ENCODE data around the gene EHD3.
"Not testable (repeated sequence)": the region's sequence is repeated elsewhere in the genome, so short reads cannot be mapped to it uniquely, and the experiment has no call there.

EHD3 gene

DNA sequence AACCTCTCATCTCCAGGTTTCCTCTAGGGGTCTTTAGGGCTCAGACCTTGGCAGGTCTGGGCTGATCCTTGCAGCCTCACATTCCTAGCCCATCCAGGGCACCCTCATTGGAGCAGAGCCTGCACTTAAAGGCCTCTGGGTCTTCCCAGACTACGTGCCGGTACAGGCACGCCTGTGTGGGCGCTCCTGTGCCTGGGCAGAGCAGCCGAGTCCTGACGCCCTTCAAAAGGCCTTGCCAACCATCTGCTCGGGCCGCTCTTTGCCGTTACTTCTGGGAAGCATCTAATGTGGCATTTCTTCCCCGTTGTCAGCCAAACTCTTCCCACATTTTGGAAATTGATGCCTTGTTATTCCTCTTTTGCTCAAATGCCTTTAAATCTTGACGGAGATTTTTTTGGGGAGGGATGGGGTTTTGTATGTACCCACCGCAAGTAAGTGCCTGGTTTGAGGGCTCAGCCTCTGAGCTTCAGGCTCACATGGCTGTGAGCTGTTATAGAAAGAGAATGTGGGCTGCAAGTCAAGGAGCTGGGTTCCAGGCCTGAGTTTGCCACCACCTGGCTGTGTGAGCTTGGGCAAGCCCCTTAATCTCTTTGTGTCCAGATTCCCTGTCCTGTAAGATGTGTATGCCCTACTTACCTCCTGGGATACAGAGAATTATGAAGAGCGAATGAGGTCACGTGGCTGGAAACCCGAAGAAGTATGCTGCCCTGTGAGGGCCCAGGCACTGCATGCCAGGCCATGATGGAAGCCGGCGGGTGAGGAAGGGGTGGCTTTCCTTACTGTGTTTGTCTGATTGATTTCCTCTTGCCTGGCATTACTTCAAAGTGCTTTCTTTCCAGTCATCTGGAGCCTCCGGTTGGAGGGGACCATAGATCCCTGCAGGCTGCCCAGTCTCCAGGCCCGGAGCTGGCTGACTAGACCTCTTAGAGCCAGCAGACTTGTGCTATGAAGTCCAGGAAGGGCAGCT lies 20.6 kb downstream of the EHD3 start:
- DNase-seq (ENCODE audit: low spot score): no peak
- FAIRE-seq: no peak

DNA sequence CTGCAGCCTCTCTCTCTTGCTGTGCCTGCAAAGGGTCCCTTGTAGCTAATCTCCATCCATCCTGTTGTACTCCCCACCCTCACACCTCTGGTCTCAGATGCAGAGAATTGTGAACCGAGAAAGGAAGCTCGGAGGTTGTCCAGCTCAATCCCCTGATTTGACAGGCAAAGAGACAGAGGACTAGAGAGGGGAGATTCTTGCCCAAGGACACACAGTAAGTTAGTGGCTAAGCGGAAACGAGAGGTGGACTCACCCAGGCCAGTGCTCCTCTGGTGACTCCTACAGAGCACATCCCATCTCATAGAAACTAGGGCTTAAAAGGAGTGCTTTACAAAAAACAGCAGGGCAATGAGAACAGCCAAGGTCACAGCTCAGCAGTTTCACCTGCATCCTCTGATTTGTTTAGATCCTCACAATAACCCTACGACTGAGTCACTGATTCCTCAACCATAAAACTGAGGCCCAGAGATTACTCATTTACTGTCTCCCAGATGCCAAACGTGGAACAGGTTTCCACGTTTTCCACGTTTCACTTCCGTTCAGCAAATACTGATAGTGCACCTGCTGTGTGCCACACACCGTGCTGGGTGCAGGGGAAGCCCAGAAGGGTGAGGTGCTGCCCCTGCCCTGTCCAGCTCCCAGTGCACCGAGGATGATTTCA lies 22.1 kb downstream of the EHD3 start:
- peak; percentile 56 for DNase-seq (ENCODE audit: low spot score)
- FAIRE-seq: peak; percentile 78

DNA sequence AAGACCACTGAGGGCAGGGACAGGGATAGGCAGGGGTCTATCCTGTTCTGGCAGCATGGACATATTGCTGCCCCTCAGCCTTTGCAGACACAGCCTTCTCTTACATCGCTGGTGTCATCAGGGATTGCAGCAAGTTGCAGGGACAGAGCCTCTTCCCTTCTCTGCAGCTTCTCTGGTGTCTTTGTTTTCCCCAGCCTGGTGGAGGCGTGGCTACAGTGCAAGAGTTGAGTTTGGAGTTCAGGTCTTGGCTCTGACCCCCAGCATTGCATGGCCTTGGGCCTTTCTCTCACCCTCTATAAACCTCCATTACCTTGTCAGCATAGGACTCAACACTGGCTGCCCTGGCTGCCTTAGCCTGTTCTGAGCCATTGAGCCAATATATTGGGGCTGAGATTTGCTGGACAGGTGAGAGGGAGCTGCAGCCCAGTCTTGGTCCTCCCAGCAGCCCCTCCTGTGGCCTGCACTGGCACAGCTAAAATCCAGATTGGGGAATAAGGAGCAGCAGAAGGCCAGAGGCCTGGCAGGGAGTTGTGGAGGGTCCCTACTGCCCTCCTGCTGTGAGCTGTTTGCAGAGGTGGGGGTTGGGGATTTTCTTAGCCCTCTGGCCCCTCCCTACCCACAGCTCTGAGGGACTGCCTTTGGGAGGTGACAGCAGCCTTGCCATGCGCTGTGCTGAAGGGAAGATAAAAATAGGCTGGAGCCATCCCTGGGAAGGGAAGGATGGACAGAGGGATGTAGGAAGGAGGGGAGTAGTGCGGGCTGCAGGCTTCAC lies 22.8 kb downstream of the EHD3 start:
- no peak for DNase-seq (ENCODE audit: low spot score)
- FAIRE-seq: no peak

DNA sequence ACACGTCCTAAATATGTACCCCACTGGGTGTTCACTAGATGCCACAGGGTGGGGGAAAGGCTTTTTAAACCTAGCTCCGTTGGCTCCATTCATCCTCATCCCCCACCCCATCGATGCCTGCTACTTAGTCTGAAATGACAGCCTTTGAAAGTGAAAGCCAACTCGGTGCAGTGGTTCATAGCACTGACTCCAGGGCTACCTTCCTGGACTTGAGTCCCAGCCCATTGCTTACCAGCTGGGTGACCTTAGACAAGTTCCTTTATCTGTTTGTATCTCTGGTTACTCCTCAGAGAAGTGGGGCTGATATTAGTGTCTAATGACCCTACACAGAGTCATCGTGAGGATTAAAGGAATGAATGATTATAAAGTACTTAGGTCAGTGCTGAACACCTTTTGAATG lies 24.4 kb downstream of the EHD3 start:
- FAIRE-seq: no peak

DNA sequence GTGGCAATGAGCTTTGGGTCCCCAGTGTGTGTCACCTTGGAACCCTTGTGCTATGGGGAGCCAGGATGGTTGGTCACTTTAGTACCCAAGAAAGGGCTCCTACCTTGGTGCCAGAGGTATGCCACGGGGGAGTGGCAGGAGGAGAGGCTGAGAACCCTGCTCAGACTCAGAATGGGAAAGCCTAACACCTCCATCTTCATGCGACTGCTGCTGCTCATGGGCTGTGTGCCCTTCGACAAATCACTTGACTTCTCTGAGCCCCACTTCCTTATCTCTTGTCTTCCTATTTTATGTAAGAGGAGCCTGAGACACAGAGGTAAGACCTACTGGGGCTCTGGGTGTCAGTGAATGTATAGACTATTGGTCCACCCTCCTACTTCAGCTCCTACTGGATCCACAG lies 25.1 kb downstream of the EHD3 start:
- no peak for FAIRE-seq
- DNase-seq (ENCODE audit: low spot score): no peak

More for the DNA sequence above, 24.4 kb downstream of the EHD3 start:
- no peak for DNase-seq (ENCODE audit: low spot score)

DNA sequence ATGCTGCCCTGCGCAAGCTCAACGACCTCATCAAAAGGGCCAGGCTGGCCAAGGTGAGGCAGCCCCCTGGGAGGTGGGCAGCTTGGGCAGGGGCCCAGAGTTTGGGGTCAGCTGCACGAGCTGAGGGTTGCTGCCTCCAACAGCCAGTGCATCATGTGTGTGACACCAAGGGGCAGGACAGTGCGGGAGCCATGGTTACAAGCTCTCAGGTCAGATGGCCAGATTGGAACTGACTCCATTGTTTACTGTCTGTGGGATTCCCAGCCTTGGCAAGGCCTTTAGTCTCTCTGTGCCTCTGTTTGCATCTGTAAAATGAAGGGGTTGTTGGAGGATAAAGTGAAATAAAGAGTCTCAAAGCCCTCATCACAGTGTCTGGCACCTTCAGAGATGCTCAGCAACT lies 26.9 kb downstream of the EHD3 start:
- no peak for FAIRE-seq
- DNase-seq (ENCODE audit: low spot score): no peak

DNA sequence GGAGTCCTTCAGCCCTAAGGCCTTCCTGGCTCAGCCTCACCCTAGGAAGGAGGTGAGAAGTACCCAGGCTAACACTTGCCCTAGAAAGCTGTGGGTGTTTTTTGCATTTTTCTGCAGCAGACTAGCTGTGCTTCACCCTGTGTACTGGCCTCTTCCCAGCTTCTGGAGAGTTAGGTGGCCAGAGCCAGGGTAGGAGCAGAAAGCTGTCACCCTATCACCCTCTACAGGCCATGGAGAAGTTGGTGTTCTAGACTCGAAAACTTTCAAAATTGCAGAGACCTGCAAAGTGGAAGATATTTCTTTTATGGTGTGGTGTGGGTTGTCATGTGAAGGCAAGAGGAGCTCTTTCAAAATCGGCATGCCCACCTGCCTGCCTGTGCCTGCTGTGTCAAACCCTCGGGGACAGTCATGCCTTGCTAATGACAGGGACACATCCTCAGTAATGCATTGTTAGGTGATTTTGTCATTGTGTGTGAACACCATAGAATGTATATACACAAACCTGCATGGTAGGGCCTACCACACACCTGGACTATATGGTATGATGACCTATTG lies 29.8 kb downstream of the EHD3 start:
- FAIRE-seq (no peak), DNase-seq (ENCODE audit: low spot score) (no peak)

DNA sequence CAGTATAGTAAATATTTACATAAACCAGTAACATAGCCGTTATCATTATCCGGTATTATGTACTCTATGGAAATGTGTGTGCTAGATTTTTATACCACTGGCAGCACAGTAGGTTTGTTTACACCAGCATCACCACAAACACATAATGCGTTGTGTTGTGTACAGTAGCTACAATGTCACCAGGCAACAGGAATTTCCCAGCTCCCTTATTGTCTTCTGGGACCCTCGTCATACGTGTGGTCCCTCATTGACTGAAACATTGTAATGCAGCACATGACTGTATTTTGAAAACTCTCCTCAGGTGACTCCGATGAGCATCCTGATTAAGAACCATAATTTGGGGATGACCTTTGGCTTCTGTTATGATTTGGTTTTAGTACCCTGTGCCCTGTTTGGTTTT lies 31.3 kb downstream of the EHD3 start:
- no peak for FAIRE-seq
- no peak for DNase-seq (ENCODE audit: low spot score)

DNA sequence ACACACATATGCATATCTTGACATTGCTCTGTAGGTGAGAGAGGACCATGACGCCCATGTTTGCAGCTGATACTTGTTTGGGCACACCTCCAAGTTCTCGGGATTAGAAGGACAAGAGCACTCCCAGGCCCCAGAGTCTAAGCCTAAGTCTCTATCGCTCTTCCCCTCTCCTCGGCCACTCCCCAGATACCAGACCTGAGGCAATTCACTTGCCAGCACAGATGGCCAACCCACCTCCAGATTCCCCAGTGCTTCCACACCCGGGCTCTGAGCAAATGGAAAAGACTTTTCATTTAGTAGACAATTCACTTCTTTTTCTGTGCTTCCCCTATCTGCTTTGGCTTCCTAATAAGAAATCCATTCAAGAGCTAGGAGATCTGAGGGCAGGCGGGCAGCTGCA lies 32.9 kb downstream of the EHD3 start:
- FAIRE-seq (no peak), DNase-seq (ENCODE audit: low spot score) (no peak)

DNA sequence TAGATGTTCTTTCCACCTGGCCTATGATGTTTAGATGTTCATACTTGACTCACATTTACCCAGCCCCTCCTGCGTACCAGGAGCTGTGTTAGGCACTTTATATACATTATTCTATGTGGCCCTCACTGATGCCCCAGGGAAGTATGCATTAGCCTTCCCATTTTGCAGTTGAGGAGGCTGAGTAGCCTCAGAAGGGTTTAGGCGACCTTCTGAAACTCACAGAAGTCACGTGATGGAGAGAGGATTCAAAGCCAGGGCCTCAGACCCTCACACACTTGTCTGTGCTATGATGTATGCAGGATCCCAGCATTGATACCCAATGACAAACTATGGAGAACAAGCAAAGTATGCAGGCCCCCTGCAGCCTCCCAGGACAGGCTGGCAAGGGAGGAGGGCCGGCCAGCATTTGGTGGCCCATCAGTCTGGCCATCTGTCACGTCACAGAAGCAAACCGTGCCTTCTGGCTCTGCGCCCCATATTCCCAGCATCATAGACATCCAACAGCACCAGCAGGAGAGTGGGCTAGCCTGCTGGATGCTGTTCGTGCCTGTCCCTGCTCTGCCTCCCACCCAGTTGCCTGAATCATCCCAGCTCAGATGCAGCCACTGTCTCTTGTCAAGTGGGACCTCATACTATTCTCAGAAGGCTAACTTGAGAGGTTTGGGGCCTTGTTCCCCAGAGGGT lies 33.6 kb downstream of the EHD3 start:
- FAIRE-seq: no peak
- DNase-seq (ENCODE audit: low spot score): no peak

DNA sequence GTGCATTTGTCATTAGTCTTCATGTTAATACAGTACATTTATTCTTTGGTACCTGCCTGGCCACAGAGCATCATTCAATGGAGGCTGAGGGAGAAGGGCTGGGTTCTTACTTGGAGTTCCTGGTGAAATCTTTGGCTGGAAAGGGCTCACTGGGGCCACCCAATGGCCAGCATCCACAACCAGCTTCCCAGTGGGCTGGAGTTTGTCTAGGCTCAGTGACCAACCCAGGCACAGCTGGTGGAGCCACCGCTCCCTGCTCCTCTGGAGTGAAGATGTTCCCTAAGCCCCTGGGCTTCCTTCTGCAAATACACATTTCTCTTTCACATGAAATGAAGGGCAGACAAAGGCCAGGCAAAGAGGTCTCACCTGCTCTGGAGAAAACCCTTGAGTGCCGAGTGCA lies 34.4 kb downstream of the EHD3 start:
- DNase-seq (ENCODE audit: low spot score): no peak
- FAIRE-seq: no peak

DNA sequence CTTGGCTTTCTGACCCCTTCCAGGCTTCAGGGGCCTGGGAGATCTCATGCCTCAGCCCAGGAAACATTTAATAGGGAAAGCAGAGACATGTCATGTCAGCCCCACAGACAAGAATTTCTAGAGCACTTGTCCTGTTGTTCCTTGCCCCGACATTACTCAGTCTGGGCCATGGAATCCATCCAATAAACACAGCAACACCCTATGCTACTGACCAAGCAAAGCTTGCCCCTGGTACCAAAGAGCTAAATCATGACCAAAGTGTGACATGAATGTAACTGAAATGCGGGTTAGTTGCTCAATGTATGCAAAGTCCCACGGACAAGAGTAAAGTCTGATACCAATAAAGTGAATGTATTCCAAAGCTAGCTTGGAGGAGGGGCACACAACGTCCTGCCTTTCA lies 35.1 kb downstream of the EHD3 start:
- FAIRE-seq (no peak), DNase-seq (ENCODE audit: low spot score) (no peak)

DNA sequence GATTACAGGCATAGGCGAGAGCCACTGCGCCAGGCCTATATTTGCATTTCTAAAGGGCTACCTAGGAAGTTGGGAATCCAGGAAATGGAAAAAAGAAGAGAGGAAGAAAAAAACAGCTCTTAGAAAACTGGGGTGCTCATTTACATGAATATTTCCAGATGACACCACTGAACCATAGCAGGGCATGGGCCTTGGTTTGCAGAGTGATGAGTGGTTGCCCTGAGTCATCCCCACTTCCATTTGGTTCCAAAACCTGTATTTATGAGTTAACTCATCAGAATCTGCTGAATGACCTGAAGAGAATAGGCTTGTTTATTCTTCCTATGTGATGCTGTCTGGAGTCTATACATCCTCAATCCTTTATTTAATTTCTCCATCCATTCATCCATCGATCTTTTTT lies 36.2 kb downstream of the EHD3 start:
- FAIRE-seq: peak; percentile 36
- peak; percentile 29 for DNase-seq (ENCODE audit: low spot score)

DNA sequence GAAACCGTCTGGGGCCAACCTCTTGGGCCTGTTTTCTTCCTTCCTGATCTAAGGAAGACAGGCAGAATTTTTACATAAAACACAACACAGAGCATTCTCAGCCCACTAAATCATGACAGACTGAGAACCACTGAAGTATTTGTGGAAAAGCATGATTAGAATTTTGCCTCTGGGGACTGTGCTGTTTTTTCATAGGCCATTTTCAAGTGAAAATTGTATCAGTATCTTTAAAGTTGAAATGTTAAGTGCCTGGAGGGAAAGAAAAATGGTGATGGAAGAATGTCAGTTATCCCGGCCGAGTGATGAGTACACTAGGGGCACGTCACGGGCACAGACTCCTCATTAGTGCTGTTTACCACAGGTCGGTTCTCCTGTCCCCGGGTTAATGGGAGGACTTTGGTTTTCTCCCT lies 36.9 kb downstream of the EHD3 start:
- no peak for FAIRE-seq
- no peak for DNase-seq (ENCODE audit: low spot score)

DNA sequence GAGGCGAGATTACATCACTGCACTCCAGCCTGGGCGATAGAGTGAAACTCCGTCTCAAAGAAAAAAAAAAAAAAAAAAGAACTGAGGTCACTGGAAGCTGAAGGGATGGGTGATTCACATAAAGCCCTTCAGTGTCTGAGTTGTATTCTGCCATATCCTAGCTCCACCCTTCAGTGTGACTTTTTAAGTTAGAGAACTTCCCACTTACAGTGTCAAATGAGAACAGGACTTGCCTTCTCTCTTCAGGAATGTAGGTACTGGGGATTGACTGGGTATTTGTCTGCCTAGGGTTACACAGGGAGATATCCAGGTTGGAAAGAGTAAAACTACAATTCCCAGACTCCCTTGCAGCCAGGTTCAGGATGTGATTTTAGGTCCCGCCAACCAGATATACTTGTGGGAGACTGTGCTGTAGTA lies 37.9 kb downstream of the EHD3 start:
- FAIRE-seq (no peak), DNase-seq (ENCODE audit: low spot score) (peak; percentile 5)

DNA sequence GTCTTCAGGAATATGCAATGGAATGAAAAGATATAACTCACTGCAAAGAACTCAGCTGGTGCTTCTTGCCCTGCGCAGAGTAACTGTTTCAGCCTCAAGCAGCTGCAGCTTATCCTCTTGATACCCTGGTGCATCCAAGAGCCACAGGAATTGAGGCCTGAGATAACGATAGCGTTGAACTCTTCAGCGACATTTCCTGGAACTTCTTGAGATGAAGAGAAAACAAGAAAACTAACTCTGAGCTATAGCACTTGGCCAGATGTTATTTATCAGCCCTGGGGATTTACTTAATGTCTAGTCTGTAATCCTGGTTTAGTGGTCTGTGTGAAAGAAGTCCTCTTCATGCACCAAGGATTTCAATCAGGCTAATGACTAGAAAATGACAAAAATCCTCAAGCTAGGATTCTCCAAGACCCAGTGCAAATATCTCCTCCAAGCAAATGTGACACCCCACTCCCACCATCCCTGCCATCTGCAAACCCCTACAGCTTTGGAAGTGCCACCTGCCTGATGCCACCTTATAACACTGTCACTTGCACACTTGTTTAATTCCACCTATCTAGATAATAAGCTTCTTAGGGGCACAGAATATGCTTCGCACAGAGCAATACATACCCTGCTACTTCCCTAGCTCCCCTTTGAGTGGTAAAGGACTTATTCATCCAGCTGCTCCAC lies 40.6 kb downstream of the EHD3 start:
- no peak for FAIRE-seq
- DNase-seq (ENCODE audit: low spot score): no peak

DNA sequence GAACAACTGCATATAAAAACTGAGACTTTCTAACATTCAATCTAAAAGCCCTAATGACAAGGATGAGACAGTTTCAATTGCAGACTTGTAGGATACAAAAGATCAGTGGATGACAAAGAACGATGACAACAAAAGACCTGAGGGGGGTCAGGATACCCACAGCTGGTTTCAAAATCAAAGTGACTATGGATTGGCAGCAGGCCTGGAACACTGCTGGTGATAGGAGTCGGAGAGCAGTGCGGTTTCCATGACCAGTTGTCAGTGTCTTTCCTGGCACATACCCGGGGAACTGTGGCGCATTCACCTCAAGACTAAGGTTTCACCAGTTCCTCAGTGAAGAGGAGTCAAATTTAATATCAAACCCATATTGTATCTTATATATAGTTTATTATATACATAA lies 42.0 kb downstream of the EHD3 start:
- FAIRE-seq (no peak), DNase-seq (ENCODE audit: low spot score) (no peak)

DNA sequence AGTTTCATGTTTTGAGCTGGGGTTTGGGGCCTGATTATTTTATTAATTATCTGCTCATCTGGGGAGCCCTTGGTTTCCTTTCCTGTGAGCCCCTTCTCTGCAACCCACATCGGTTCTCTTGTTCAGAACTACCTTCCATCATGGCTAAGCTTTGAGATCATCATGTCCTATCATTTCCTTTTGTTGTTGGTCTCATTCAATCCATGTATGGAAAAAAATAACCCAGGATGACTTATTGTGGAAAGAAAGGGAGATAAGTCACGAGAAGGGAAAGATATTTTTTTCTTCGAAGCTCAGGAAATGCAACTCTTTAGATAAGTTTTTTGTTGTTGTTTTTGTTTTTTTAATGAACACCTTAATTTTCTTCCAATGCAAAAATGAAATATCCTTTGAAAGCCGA lies 43.7 kb downstream of the EHD3 start:
- DNase-seq (ENCODE audit: low spot score) (no peak), FAIRE-seq (no peak)

DNA sequence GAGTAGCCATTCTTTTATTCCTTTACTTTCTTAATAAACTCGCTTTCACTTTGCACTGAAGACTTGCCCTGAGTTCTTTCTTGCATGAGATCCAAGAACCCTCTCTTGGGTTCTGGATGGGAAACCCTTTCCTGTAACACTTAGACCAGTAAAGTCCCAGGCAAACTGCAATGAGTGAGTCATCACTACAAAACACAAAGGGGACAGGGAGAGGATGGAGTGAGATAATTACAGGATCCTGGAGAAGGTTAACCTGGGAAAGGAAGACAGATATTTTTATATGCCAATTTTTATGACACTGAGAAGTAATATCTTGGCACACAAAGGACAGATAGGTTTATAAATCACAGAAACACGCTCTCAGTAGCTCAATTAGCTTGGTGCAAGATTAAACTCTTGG lies 48.7 kb downstream of the EHD3 start:
- DNase-seq (ENCODE audit: low spot score) (no peak), FAIRE-seq (no peak)

DNA sequence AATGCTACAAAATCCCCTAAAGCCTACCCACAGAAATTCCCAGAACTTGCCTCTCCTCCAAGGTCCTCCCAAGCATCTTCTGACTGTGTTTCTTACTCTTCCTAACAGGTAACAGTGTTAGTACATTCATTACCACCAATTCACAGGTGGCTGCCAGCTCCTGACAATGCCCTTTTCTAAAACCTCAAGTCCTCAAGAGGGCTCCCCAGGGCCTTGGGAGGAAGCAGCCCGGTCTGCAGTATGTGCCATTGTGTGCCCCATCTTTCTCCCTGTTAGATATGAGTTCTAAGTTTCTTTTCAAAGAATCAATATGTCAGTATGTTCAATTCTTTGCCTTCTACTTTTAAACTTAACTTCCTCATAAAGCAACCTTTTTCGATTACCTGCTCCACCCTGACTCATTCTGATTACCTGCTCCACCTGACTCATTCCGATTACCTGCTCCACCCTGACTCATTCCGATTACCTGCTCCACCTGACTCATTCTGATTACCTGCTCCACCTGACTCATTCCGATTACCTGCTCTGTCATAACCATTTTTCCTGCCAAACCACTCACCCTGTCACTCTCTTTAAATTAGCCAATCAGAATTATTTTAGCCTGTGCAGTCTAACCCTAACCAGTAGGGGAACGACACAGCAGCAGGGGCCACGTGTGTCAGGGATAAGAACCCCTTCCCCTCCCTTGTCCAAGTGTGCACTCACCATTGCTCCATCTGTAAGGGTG lies 49.4 kb downstream of the EHD3 start:
- FAIRE-seq; DNase-seq (ENCODE audit: low spot score): not testable (repeated sequence)

All from RCC 7860 (cell line).